ENCODE data around the gene SLC12A7.

The SLC12A7 gene

GRCh38 chr5:1125030-1125357 lies 13.1 kb upstream of the SLC12A7 start:
- DNase-seq (ENCODE audit: low read depth), result no peak

DNA sequence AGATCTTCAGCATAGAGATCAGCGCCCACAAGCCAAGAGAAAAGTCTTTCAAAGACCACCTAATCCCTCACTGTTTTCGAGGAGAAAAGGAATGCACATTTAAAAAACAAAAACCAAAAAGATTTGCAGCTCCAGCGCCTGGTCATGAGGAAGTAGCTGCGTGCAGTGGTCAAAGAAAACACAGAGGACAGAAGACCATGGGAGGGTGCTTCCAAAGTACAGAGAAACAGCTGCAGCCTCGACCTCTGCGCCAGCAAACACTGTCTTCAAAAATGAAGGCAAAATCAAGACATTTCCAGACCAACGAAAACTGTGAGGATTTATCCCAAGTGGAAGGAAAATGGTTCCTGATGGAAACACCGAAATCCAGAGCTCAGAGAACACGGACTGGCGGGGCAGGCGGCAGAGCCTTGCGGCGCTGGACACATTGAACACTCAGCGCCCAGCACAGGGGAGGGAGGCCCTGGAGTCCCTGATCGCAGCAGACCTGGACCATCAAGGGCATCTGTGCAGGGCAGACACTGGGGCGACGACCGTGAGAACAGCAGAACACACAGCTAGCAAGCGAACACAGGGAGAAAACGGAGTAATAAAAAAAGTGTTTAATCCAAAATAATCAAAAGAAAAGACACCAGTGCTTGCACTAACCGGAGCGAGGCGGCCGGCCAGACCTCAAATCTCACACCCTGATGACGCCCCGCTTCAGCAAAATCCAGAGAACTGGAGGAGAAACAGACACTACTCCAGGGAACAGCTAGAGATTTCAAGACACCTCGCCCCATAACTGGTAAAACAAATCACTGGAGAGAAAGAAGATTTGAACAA lies 12.6 kb upstream of the SLC12A7 start:
- DNase-seq (ENCODE audit: low read depth), result no peak

- no peak for DNase-seq (ENCODE audit: low read depth)
Measured at GRCh38 chr5:1123418-1124147, 11.7 kb upstream of the SLC12A7 start.

DNA sequence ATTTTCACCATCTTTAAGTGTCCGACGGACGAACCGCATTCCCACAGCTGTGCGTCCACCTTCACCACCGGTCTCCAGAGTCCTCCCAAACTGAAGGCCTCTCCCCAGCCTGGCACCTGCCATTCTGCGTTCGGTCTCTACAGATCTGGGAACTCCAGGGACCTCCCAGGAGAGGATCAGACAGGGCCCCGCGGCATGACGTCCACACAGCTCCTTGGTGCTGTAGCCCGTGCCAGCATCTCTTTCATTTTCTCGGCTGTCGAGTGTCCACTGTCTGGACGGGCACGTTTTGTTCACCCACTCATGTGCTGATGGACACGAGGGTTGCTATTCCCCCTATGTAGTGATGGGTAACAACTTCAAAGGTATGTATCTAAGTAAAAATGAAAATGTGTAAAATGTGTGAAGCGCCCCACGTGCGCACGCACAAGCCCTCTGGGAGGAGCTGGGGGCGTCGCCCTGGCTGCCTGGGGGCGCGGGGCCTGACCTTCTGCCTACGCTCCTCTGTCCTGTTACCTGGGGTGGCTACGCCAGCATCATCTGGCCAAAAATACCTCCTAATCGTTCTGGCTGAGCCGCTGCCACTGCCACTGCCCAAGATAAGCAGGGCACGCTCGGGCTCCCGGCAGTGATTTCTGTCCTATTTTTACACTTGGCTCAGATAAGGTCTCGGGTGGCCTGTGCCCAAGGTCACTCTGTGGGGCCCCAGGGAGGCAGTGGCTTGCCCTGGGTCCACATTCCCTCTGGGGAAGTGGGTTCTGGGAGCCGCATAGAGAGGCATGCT lies 10.8 kb upstream of the SLC12A7 start:
- DNase-seq (ENCODE audit: low read depth), result no peak

- DNase-seq (ENCODE audit: low read depth), result no peak
Measured at GRCh38 chr5:1121891-1122290, 10.0 kb upstream of the SLC12A7 start.

DNA sequence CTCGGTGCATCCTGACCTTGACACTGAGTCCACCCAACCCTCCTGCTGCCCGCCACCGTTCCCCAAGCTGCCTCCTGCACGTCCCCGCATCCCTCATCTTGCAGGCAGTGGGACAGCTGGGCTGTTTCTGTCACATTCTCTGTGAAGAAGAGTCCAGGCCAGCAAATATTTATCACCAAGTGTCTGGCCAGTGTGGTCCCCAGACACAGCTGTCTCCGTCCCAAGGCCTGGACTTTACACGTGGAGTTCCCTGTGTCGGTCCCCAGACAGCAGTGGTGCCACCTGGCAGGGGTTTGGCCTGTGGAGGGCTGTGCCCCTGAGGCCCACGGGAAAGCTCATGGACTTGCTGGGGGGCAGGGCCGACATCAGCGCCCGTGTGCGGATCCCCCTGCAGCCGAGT lies 9.2 kb upstream of the SLC12A7 start:
- no peak for DNase-seq (ENCODE audit: low read depth)

DNA sequence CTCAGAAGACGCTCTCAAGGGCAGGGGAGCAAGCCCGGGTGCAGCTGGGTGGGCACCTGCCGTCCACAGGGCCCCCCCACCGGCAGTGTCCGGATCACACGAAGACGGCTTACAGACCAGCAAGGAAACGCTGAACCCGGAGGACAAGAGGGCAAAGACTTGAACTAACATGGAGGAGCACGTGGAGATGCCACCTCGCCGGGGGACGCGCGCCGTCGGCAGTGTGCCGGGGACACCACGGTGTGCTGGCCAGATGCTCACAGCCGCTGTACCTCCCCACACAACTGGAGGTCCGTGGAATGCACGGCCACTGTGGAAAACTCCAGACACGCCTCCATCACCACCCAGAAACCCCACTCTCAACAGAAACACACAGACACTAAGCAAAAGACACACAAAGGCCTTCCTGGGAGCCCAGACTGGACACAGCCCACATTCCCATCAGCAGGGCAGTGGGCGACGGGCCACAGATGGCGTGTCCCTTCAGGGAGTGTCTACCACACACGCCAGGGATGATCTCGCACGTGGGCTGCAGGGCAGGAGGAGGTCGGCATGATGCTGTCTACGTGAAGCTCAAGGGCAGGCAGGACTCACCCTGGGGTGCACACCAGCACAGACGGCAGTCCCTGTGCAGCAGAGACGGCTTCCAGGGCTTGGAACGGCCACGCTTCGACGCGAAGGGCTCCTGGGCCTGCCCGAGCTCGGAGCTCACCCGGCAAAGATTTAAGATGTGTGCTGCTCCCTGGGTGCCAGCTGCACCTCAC lies 8.6 kb upstream of the SLC12A7 start:
- DNase-seq (ENCODE audit: low read depth), result no peak

- no peak for DNase-seq (ENCODE audit: low read depth)
Measured at GRCh38 chr5:1119312-1119831, 7.5 kb upstream of the SLC12A7 start.

DNA sequence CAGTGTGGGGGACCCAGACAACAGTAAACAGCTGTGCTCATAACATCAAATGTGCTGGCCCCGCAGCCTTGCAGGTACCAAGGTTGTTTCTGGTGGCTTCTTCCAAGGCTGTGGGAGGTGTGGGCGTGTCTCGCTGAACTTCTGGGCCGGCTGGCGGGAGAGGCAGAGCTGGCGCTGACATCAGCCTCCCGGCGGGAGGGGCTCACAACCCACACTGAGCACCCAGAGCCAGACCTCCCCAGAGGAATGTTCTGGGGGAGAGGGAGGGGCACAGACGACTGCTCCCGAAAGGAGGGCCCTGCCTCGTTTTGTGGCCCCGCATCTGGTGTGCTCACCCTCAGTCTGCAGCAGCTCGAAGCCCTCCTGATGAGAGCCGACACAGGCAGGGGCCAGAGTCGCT lies 6.9 kb upstream of the SLC12A7 start:
- DNase-seq (ENCODE audit: low read depth), result no peak

DNA sequence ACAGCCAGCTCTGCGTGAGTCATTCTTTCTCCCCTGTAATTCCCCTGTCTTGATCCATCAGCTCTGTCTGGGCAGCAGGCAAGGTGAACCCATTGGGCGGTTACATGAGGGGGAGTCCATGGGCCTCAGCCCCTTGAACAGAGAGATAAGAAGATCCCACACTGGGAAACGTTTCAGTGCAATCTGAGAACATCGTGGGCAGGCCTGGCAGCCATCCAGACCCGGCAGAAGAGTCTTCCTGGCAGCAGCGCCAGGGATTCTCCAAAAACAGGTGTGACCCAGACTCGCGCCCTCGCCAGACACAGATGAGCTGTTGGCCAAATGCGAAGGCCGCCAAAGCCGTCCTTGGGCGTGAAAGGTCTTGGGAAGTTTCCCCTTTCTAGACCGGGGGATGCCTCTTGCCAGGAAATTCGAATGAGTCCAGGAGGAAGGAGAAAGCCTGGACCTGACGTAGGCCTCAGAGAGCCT lies 6.4 kb upstream of the SLC12A7 start:
- DNase-seq (ENCODE audit: low read depth), result no peak

DNA sequence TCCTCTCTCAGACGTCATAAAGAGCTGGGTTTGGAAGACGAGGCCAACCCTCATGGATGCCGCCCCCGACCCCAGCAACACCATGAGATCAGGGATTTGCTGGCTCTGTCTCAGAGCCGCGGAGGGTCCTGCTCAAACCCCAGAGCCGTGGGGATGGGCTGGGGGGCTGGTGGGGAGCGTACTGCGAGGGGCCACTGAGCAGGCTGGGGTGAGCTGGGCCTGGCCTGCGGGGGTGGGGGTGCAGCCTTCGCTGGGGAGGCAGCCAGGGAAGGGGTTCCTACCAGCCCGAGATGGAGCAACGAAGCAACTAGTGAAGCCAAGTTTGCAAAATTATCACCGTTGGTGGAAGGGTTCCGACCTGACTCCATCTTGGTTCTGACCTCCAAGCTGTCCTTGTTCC lies 5.1 kb upstream of the SLC12A7 start:
- no peak for DNase-seq (ENCODE audit: low read depth)

DNA sequence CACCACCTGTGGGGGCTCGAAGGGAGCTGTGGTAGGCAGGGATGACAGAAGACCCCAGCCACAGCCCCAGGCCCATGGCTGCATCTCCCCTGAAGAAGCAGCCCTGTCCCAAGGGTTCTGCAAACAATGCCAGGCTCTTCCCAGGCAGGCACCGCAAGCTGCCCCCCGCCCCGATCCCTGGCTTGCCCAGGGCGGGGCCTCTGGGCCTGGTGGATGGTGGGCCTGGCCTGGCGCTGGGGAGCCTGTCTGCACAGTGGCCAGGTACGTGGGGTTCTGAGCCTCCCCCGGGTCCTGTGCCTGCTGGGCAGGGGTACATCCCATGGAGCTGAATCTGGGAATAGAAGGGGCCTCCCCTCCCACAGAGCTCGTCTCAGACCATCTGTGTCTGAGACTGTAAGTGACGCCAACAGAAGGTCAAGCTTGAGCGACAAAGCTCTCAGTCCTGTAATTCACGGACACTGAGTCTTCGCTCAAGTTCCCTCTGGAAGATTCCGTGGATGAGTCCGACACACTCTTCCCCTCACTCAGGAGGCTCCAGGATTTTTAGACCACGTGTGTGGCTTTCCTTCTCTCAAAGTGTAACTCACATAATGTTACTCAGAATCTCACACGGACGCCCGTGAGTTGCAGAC lies 4.4 kb upstream of the SLC12A7 start:
- DNase-seq (ENCODE audit: low read depth), result no peak

GRCh38 chr5:1115123-1115815 lies 3.4 kb upstream of the SLC12A7 start:
- DNase-seq (ENCODE audit: low read depth), result no peak

- no peak for DNase-seq (ENCODE audit: low read depth)
Measured at GRCh38 chr5:1113805-1114586, 2.1 kb upstream of the SLC12A7 start.

- DNase-seq (ENCODE audit: low read depth), result no peak
Measured at GRCh38 chr5:1113332-1113690, 1.4 kb upstream of the SLC12A7 start.

GRCh38 chr5:1112596-1113331 lies 901 bp upstream of the SLC12A7 start:
- DNase-seq (ENCODE audit: low read depth), result no peak

GRCh38 chr5:1111241-1111726 lies 579 bp downstream of the SLC12A7 start:
- DNase-seq (ENCODE audit: low read depth), result no peak

DNA sequence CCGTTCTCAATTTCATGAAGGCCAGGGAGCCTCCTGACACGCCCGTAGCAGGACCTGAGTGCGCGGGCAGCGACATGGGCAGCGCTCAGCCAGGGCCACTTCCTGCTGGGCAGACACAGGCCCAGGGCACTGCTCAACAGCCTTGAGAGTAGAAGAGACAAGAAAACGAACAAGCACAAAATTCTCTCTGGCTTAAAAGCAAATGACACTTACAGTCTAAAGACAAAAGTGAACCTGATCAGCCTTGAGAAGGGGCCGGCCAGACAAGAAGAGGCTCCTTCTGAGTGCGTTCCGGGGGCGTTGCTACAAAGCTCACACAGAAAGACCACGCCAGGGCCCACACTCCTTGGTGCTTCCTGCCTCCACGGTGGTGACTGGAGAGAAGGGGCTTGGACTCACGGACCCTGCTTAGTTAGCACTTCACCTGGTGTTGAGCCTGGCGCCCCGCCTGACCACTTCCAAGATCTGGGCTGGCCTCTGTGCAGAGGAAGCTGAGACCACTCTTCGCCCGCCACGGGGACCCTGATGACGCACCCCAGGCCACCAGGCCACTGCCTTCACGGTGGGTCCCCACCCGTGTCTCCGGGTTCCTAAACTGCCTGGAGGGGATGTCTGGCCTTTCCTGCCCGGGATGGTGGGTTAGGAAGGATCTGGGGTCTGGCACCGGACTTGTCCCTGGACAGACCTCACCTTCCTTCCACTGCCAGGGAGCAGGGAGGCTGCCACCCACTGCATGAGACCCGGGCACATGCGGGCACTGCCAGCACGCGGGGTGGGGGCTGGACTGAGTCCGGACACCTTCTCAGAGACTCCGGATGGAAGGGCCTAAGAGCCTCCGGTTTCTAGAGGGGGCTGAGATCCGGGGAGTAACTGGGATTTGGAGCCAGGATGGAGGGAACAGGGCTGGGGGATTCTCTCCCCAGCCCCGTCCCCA lies 1.3 kb downstream of the SLC12A7 start:
- no peak for DNase-seq (ENCODE audit: low read depth)

All from stimulated activated CD8-positive, alpha-beta memory T cell treated with anti-CD3 and anti-CD28 coated beads, Interleukin-12 subunit alpha, Interleukin-12 subunit beta, amount 100 ng/mL, for 4 hours (primary cell).